Measurements from ENCODE around the gene CNPY2. TPM values are rescaled to one million over a fixed set of nuclear protein-coding genes. Genes with fewer than 3 reads are reported as not detected.
A peak's percentile ranks its signal among the peaks of the same experiment; 100 is the strongest.

The CNPY2 gene
- total and polyA plus RNA-seq, 2 of the 13 experiments (the other 11 are each of a cell fraction or from before 2014, with no cell fraction given), result 285 to 356 TPM

GRCh38 chr12:56266693-56267442 is 48.9 kb downstream of the CNPY2 start, which contains the start of gene COQ10A (continued):
- TF ChIP-seq PRDM4 (CRISPR knock-in tag; IDR thresholded peaks at IDR 0.05; ENCODE audit: borderline replicate concordance) (0 out of 2 replicates have a peak, but pooled peaks have one; percentile 66), SIX4 (CRISPR knock-in tag; IDR thresholded peaks at IDR 0.05) (0 out of 2 replicates have a peak, but pooled peaks have one; percentile 48), ZNF546 (CRISPR knock-in tag; conservative IDR thresholded peaks at IDR 0.05) (peak; percentile 86; the same call in 1 of the 2 replicates), HNF1A (IDR thresholded peaks at IDR 0.05; ENCODE audit: low read depth) (no peak), HNF1A (CRISPR knock-in tag; IDR thresholded peaks at IDR 0.05; ENCODE audit: borderline replicate concordance) (peak; percentile 57; the same call in 1 of the 2 replicates), HOXA3 (CRISPR knock-in tag; IDR thresholded peaks at IDR 0.05) (peak; percentile 77), MTA1 (CRISPR knock-in tag; IDR thresholded peaks at IDR 0.05; ENCODE audit: borderline replicate concordance) (peak; percentile 77; the same call in 1 of the 2 replicates), THAP11 (CRISPR knock-in tag; IDR thresholded peaks at IDR 0.05) (peak; percentile 97), ARNT2 (CRISPR knock-in tag; IDR thresholded peaks at IDR 0.05; ENCODE audit: low read depth) (peak; percentile 88), ZNF282 (IDR thresholded peaks at IDR 0.05; ENCODE audit: partially characterized antibody) (no peak), ZNF878 (CRISPR knock-in tag; IDR thresholded peaks at IDR 0.05) (peak; percentile 28; the same call in 1 of the 2 replicates), MTA3 (CRISPR knock-in tag; IDR thresholded peaks at IDR 0.05) (no peak), MIXL1 (CRISPR knock-in tag; IDR thresholded peaks at IDR 0.05) (peak; percentile 16; the same call in 1 of the 2 replicates), ZNF383 (CRISPR knock-in tag; IDR thresholded peaks at IDR 0.05; ENCODE audit: borderline replicate concordance) (no peak), ZNF564 (CRISPR knock-in tag; IDR thresholded peaks at IDR 0.05) (0 out of 2 replicates have a peak, but pooled peaks have one; percentile 55), ZNF607 (CRISPR knock-in tag; IDR thresholded peaks at IDR 0.05; ENCODE audit: borderline replicate concordance) (peak; percentile 53; the same call in 1 of the 2 replicates), FOXA1 (IDR thresholded peaks at IDR 0.05) (no peak), FOXA1 (CRISPR knock-in tag; IDR thresholded peaks at IDR 0.05) (peak; percentile 40; the same call in 1 of the 2 replicates), ZBTB39 (CRISPR knock-in tag; IDR thresholded peaks at IDR 0.05) (no peak), TAF1 (CRISPR knock-in tag; IDR thresholded peaks at IDR 0.05) (peak; percentile 91), KDM2A (CRISPR knock-in tag; IDR thresholded peaks at IDR 0.05; ENCODE audit: borderline replicate concordance, low read depth) (peak; percentile 81; the same call in 1 of the 2 replicates), IKZF4 (CRISPR knock-in tag; IDR thresholded peaks at IDR 0.05; ENCODE audit: borderline replicate concordance, low read depth, not compliant biosample characterization) (peak; percentile 88)

All from HepG2 (cell line).